ENCODE results near the gene CDK16.

The CDK16 gene

GRCh38 chrX:47209508-47210238 is 8.8 kb upstream of the CDK16 start:
- DNase-seq (ENCODE audit: low read depth in 2 of 2): no peak

- no peak for DNase-seq (ENCODE audit: low read depth in 2 of 2)
Observed at GRCh38 chrX:47210661-47211425, 7.6 kb upstream of the CDK16 start.

DNA sequence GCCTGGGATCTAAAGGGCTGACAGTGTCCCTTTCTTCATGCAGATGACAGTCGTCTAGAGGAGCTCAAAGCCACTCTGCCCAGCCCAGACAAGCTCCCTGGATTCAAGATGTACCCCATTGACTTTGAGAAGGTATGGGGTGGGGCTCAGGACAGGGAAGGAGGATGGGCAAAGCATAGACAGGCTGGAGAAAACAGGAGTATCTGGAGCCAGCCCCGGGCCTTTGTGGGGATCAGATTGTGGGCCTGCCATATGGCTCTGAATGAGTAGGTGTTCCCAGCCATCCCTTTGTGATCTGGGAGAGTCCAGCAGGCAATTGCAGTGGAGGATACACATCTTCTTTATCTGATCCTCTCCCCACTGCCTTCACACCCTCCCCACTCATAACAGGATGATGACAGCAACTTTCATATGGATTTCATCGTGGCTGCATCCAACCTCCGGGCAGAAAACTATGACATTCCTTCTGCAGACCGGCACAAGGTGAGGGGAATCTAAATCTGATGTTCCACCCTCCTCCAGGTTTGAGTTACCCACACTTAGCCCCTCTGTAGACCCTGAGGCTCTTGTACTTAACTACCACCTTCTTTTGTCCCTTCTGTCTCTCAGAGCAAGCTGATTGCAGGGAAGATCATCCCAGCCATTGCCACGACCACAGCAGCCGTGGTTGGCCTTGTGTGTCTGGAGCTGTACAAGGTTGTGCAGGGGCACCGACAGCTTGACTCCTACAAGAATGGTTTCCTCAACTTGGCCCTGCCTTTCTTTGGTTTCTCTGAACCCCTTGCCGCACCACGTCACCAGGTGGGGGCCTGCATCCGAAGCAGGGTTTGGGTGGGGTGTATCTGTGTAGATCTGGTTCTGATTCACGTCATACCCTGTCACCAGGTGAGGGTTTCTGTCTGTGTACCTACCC is 5.8 kb upstream of the CDK16 start:
- DNase-seq (ENCODE audit: low read depth in 2 of 2): no peak

DNA sequence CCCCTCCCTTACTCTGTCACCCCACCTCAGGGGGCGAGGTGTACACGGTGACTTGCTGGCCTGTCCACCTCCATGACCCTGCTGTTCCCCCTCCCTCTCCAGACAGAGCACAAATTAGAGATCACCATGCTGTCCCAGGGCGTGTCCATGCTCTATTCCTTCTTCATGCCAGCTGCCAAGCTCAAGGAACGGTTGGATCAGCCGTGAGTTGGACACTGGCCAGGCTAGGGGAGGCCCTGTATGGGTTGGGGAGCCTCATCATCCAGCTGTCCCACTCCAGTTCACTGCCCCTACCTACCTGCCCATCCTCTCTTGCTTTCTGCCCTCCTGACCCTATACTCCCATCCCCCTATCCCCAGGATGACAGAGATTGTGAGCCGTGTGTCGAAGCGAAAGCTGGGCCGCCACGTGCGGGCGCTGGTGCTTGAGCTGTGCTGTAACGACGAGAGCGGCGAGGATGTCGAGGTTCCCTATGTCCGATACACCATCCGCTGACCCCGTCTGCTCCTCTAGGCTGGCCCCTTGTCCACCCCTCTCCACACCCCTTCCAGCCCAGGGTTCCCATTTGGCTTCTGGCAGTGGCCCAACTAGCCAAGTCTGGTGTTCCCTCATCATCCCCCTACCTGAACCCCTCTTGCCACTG is 3.9 kb upstream of the CDK16 start:
- DNase-seq (ENCODE audit: low read depth in 2 of 2): no peak

DNA sequence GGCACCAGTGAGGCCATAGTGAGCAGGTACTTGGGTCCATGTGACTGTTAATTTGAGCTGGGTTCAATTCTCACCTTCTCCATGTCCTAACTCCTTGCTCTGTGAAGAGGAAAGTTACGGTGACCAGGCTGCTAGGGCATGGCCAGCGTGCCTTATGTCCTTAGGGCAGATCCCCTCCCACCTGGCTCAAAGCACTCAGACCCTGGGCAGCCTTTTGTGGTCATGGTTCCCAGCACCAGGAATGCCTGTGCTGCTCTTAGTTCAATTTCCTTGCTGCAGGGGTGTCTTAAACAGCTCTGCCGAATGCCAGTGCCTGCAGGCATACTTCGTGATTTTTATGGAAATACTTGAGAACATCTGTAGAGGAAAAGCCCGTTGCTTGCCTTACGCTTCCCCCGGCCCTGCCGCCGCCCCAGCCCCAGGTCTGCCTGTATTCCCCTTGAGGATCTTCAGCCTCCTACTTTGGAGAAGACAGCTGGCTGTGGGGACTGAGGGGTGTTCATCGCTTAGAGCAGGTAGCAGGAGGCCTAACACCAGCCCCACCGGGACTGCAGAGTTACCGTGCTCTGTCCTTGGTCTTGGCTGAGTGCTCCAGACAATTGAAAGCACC is 3.1 kb upstream of the CDK16 start:
- no peak for DNase-seq (ENCODE audit: low read depth in 2 of 2)

DNA sequence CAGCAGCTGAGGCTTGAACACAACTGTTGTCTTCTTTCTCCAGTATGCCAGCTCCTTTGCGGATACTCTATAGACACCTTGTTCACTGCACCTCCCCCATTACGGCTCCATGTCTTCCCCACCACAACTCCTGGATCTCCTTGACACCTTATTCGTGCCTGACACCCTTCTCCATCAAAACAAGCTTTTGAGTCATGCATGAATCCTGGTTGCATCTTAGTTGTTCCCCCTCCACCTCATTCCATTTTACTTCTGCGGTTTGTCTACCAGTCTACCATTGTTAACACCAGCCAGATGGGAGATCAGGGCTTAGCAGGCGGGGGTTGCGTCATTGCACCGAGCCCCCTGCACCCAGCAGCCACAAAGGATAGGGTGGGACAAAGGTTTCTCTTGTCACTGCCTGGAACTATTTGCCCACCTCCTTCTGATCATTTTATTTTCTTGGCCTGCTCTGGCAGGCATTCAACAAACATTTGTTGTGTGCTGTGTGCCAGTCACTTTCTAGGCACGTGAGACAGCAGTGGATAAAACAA is 2.0 kb upstream of the CDK16 start:
- DNase-seq (ENCODE audit: low read depth in 2 of 2): no peak

GRCh38 chrX:47217121-47217851 is 1.2 kb upstream of the CDK16 start:
- no peak for DNase-seq (ENCODE audit: low read depth in 2 of 2)

DNA sequence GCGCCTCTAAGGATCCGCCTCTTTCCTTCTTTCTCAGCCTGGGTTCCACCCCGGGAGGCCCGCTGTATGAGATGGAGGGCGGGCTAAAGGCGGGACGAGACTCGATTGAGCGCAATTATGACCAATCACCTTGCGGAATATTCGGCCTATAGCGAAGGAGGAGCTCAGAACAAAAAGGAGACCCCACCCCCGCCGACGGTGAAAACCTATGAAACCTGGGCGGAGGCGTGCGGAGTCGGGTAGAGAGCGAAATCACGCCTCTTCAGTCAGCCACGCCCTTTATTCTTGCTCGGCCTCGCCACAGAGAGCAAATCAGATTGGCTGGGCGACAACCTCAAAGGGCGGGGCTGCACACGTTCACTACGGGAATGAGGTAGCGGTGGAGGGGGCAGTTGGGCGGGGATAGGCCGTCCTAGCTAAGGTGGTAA is 615 bp upstream of the CDK16 start:
- DNase-seq (ENCODE audit: low read depth in 2 of 2): peak; percentile 80 to 94

DNA sequence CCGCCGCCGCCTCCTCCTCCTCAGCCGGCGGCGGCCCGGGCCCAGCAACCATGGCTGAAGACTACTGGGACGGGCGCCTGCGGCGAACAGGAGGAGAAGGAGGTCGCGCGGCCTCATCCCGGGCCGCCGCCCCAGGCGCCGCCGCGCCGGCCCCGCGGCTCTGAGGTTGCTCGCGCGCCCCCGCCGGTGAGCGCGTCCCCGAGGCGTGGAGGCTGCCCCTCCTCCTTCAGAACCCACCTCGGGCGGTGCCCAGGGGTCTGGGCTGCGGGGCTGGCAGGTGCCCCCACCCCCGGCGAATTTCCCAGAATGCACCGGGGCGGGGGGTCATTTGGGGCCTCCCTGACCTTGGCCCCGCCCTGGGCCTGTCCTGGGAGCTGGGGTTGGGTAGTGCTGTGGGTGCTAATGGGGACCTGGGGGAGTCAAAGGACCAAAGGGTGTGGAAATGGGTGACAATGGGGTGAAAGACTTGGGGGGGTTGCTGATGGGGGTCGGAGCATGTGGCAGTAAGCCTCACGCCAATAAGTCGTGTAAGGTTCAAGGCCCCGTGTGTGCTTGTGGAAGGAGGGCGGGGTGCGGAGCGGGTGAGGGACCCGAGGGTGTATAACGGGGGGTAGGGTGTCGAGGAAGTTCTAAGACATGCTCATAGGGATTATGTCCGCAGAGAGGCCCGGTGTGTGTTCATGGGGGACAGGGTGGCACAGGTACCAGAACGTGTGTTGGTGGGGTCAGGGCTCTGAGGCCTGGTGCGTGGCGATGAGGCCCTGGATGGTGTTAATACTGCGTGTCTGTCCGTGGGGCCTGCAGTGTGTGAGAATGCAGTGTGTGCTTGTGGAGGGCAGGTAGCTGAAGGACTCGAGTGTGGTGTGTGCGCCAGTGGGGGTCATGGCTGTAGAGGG is 687 bp downstream of the CDK16 start:
- peak in 1 of 2 donors; percentile 10 for DNase-seq (ENCODE audit: low read depth in 2 of 2)

GRCh38 chrX:47221756-47222155 is 3.3 kb downstream of the CDK16 start:
- DNase-seq (ENCODE audit: low read depth in 2 of 2): no peak

- no peak for DNase-seq (ENCODE audit: low read depth in 2 of 2)
Observed at GRCh38 chrX:47222751-47223350, 4.4 kb downstream of the CDK16 start.

- DNase-seq (ENCODE audit: low read depth in 2 of 2): no peak
Observed at GRCh38 chrX:47223476-47224250, 5.2 kb downstream of the CDK16 start.

DNA sequence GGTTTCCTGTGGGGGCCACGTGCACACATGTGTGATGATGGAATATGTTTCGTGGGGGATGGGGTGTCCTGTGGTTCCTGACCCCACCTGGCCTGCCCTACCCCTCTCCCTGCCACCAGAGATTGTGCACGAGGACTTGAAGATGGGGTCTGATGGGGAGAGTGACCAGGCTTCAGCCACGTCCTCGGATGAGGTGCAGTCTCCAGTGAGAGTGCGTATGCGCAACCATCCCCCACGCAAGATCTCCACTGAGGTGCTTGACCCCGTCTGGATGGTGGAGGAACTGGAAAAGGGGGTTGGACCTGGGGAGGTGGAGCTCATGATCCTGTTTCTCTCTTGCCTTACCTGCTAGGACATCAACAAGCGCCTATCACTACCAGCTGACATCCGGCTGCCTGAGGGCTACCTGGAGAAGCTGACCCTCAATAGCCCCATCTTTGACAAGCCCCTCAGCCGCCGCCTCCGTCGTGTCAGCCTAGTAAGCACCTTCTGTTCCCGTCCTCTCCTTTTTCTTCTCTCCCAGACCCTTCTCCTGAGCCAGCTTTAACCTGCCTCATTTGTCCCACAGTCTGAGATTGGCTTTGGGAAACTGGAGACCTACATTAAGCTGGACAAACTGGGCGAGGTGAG is 5.9 kb downstream of the CDK16 start:
- DNase-seq (ENCODE audit: low read depth in 2 of 2): no peak

DNA sequence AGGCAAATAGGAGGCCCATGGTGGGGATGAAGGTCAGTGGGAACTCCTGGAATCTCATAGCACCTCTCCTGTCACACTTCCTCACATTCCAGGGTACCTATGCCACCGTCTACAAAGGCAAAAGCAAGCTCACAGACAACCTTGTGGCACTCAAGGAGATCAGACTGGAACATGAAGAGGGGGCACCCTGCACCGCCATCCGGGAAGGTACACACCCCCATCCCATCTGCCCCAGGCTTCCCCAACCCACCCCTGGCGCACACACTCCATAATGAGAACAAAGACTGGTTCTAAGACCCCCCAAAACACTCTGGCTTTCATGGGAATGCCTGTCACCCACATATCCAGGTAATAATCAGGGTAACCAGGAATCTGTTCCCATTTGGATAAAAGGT is 6.4 kb downstream of the CDK16 start:
- no peak for DNase-seq (ENCODE audit: low read depth in 2 of 2)

- no peak for DNase-seq (ENCODE audit: low read depth in 2 of 2)
Observed at GRCh38 chrX:47226071-47226470, 7.6 kb downstream of the CDK16 start.

- no peak for DNase-seq (ENCODE audit: low read depth in 2 of 2)
Observed at GRCh38 chrX:47226531-47227333, 8.3 kb downstream of the CDK16 start.

GRCh38 chrX:47227334-47227583 is 8.8 kb downstream of the CDK16 start:
- DNase-seq (ENCODE audit: low read depth in 2 of 2): no peak
